ENCODE measurements around the gene KCTD13.

The KCTD13 gene

GRCh38 chr16:29922986-29923501 lies 3.0 kb downstream of the KCTD13 start:
- POLR2A ChIA-PET: interaction anchor here (1.2 kb wide), 1 partner anchor 54 kb away, joined by 3 read pairs; no protein-coding TSS in a partner anchor
- Histone ChIP-seq H3K9me3 (ENCODE audit: control insufficient read depth, insufficient read depth, low read depth, low read length) (no peaks in the 10 kb centered on the region), H3K27ac (ENCODE audit: extremely low read depth, low read depth, low read length) (no peak overlapping the region), H3K36me3 (ENCODE audit: control insufficient read depth in 2 of 2, insufficient read depth in 1 of 2, low read length in 2 of 2) (peaks cover 10 to 40% of the 10 kb centered on the region in 2 experiments), H3K4me1 (ENCODE audit: control insufficient read depth, insufficient read depth, low read length) (peaks cover 4% of the 10 kb centered on the region; the same call in 1 of the 2 replicates), H3K4me3 (ENCODE audit: low read depth, low read length) (no peak overlapping the region)
- TF ChIP-seq INSM2 (tag by site-specific recombination; IDR thresholded peaks at IDR 0.05) (no peak), ZNF24 (tag by site-specific recombination; IDR thresholded peaks at IDR 0.05) (no peak), ZBTB17 (tag by site-specific recombination; IDR thresholded peaks at IDR 0.05) (no peak), MYNN (tag by site-specific recombination; IDR thresholded peaks at IDR 0.05; ENCODE audit: borderline replicate concordance) (no peak), ZNF416 (tag by site-specific recombination; IDR thresholded peaks at IDR 0.05) (no peak), ZNF768 (tag by site-specific recombination; IDR thresholded peaks at IDR 0.05) (no peak), ZNF626 (tag by site-specific recombination; IDR thresholded peaks at IDR 0.05) (no peak), ZNF561 (tag by site-specific recombination; IDR thresholded peaks at IDR 0.05; ENCODE audit: borderline replicate concordance) (no peak), ZNF664 (tag by site-specific recombination; IDR thresholded peaks at IDR 0.05) (no peak), ZNF157 (tag by site-specific recombination; IDR thresholded peaks at IDR 0.05) (no peak), ZNF341 (tag by site-specific recombination; IDR thresholded peaks at IDR 0.05; ENCODE audit: low read depth) (no peak)
- CTCF ChIA-PET: interaction anchor here (0.6 to 0.8 kb wide), 3 partner anchors 13 to 1685 kb away, joined by 3 to 5 read pairs (median 3); no protein-coding TSS in a partner anchor

GRCh38 chr16:29922326-29922725 lies 3.7 kb downstream of the KCTD13 start:
- no peak for TF ChIP-seq AEBP2 (tag by site-specific recombination; IDR thresholded peaks at IDR 0.05; ENCODE audit: borderline replicate concordance)
- TF ChIP-seq ZFP69B (tag by site-specific recombination; IDR thresholded peaks at IDR 0.05): no peak
- no peak for TF ChIP-seq ELK4 (IDR thresholded peaks at IDR 0.05; ENCODE audit: borderline replicate concordance, low read depth, low read length)
- no peak for TF ChIP-seq BCL11A (tag by site-specific recombination; IDR thresholded peaks at IDR 0.05; ENCODE audit: low read depth)
- TF ChIP-seq ZNF529 (tag by site-specific recombination; IDR thresholded peaks at IDR 0.05; ENCODE audit: insufficient replicate concordance): no peak
- no peak for TF ChIP-seq BCL6B (tag by site-specific recombination; IDR thresholded peaks at IDR 0.05)
- no peak for TF ChIP-seq ZNF394 (tag by site-specific recombination; IDR thresholded peaks at IDR 0.05; ENCODE audit: borderline replicate concordance)
- TF ChIP-seq ZNF433 (tag by site-specific recombination; IDR thresholded peaks at IDR 0.05; ENCODE audit: low read depth): no peak
- no peak for TF ChIP-seq REST (tag by site-specific recombination; IDR thresholded peaks at IDR 0.05)
- no peak for TF ChIP-seq ZNF146 (tag by site-specific recombination; IDR thresholded peaks at IDR 0.05)
- no peak for TF ChIP-seq ZNF76 (tag by site-specific recombination; IDR thresholded peaks at IDR 0.05; ENCODE audit: borderline replicate concordance, low read depth)
- no peak for TF ChIP-seq ZNF350 (tag by site-specific recombination; IDR thresholded peaks at IDR 0.05)
- Histone ChIP-seq H3K4me3 (ENCODE audit: low read depth, low read length) (no peak overlapping the region), H3K36me3 (ENCODE audit: control insufficient read depth in 2 of 2, insufficient read depth in 1 of 2, low read length in 2 of 2) (peaks cover 10 to 44% of the 10 kb centered on the region in 2 experiments), H3K4me1 (ENCODE audit: control insufficient read depth, insufficient read depth, low read length) (peaks cover 4% of the 10 kb centered on the region; the same call in 1 of the 2 replicates), H3K27ac (ENCODE audit: extremely low read depth, low read depth, low read length) (no peak overlapping the region), H3K9me3 (ENCODE audit: control insufficient read depth, insufficient read depth, low read depth, low read length) (no peaks in the 10 kb centered on the region)
- CTCF ChIA-PET: interaction anchor here (0.6 to 0.8 kb wide), 3 partner anchors 13 to 1684 kb away, joined by 3 to 5 read pairs (median 3); no protein-coding TSS in a partner anchor
- POLR2A ChIA-PET: interaction anchor here (1.2 kb wide), 1 partner anchor 55 kb away, joined by 3 read pairs; no protein-coding TSS in a partner anchor
